Fibroblast of pulmonary artery (primary cell): ENCODE results near the gene ABCC8.

ENCODE experiments used
- DNase-seq: peaks from one replicate; pipeline ENCODE4 v3.0.0-alpha.2; 2010; ENCODE audit warnings: low read depth
- H3K4me3 ChIP-seq: replicated peaks from 2 replicates; pipeline ENCODE4 v1.5.1; 2011; ENCODE audit warnings: low read depth, mild to moderate bottlenecking, control low read depth, low read length, moderate library complexity
- CTCF ChIP-seq: IDR thresholded peaks from 2 replicates; pipeline ENCODE4 v1.5.1; 2011; ENCODE audit warnings: mild to moderate bottlenecking, control low read depth, low read length, inconsistent platforms; ENCODE audit errors: missing control alignments

ABCC8 gene

GRCh38 chr11:17476317-17477083 is at the start of gene ABCC8:
ABCC8 (minus strand) TSS chr11:17476845; CDS start chr11:17476776, 69 bp downstream.
- TF ChIP-seq CTCF = no peak
- no peak for DNase-seq
- no peak within 1 kb of the TSS for H3K4me3 ChIP-seq

- no peak for TF ChIP-seq CTCF
Observed at GRCh38 chr11:17526326-17526725, 49.7 kb upstream of the ABCC8 start.

GRCh38 chr11:17525570-17525969 is 48.9 kb upstream of the ABCC8 start:
- TF ChIP-seq CTCF = no peak
- no peak for DNase-seq
- H3K4me3 ChIP-seq = no peak overlapping the region

More at GRCh38 chr11:17526326-17526725, 49.7 kb upstream of the ABCC8 start:
- no peak for DNase-seq
- no peak overlapping the region for H3K4me3 ChIP-seq

GRCh38 chr11:17524221-17524620 is 47.6 kb upstream of the ABCC8 start:
- no peak for TF ChIP-seq CTCF
- no peak overlapping the region for H3K4me3 ChIP-seq
- DNase-seq = no peak

- DNase-seq = no peak
- TF ChIP-seq CTCF = no peak
- no peak overlapping the region for H3K4me3 ChIP-seq
Observed at GRCh38 chr11:17522655-17523054, 46.0 kb upstream of the ABCC8 start.

GRCh38 chr11:17521106-17521900 is 44.7 kb upstream of the ABCC8 start:
- DNase-seq = no peak
- H3K4me3 ChIP-seq = no peak overlapping the region
- TF ChIP-seq CTCF = no peak
